ENCODE measurements around the gene GALNT2. TPM values are rescaled to one million over a fixed set of nuclear protein-coding genes. Genes with fewer than 3 reads are reported as not detected.

The GALNT2 gene
- total and polyA plus RNA-seq, 2 of the 4 experiments (the other 2 are of a cell fraction) = 50.4 to 189 TPM

DNA sequence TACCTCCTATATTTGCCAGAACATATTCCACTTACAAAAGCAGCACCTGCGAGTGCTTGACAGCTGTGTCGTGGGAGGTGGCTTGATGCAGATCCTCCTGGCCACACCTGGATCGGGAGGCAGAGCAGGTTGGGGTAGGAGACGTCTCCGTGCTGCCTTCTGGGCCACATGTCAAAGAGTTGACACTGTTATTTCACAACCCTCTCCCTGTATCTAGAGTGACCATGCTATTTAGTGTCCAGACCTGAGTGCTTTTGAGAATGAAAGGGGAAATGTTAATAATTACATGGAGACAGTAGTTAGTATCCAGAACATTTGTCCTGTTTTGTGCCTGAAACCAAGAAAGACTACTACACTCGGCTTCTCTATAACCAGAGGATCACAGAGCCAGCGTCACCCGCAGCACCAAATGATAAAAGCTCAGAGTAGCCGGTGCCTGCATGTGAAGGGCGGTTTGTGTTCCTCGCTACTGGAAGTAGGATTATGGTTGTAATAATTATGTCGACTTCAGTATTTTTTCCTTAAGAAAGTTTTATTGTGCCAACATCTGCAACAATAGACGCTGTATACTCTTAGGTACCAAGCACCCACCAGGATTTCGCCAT lies 77.1 kb downstream of the GALNT2 start:
- intact Hi-C loops (cut with micrococcal nuclease) (no loop called here), dilution Hi-C loops (cut with HindIII; ENCODE audit: low sequenced_read_pairs, unreplicated experiment) (no loop called here), in situ Hi-C loops (cut with MboI; ENCODE audit: low sequenced_read_pairs) (no loop called here)
- H3K36me3 ChIP-seq (ENCODE audit: control insufficient read depth, insufficient read depth, low read length) = no peaks in the 10 kb centered on the region
- DNase-seq (no peak), ATAC-seq (ENCODE audit: low read depth) (no peak)
- H4K5ac ChIP-seq (ENCODE audit: low read depth, low read length) = no peak overlapping the region
- H2BK5ac ChIP-seq (ENCODE audit: low read depth, low read length, poor library complexity, severe bottlenecking) = no peak overlapping the region
- 0 out of 2 replicates have a peak overlapping the region, but pooled peaks have one; percentile 30 for H2AK5ac ChIP-seq (ENCODE audit: low read depth, low read length)
- 60% methylated on average over 1 of the region's 14 CpGs; no CpG with 5 or more reads in 1 of the 2 experiments for WGBS, 2 experiments (ENCODE audit: extremely low coverage in 2 of 2, insufficient read length in 1 of 2)
- peaks cover 56 to 90% of the 10 kb centered on the region in 2 experiments for H3K79me1 ChIP-seq (ENCODE audit: low read depth in 1 of 2, low read length in 2 of 2)
- peaks cover 17% of the 10 kb centered on the region for H3K4me1 ChIP-seq (ENCODE audit: control insufficient read depth, insufficient read depth, low read length)
- H2BK20ac ChIP-seq (ENCODE audit: low read depth, low read length) = no peak overlapping the region
- ChIA-PET POLR2A (ENCODE audit: unreplicated experiment) (no interaction called here), CTCF (no interaction called here)
- H3K4me3 ChIP-seq (ENCODE audit: insufficient read depth, low read depth, low read length) = no peak overlapping the region
- H3K27ac ChIP-seq (ENCODE audit: insufficient read depth, low read length) = no peak overlapping the region
- no peaks in the 10 kb centered on the region for H3K27me3 ChIP-seq (ENCODE audit: control insufficient read depth, insufficient read depth, low read length)
- no peak overlapping the region for H2AK9ac ChIP-seq (replicated peaks; ENCODE audit: low read depth, low read length, poor library complexity)
- H3K9ac ChIP-seq (ENCODE audit: low read depth, low read length) = no peak overlapping the region
- no peak overlapping the region for H3K56ac ChIP-seq (ENCODE audit: extremely low read depth, insufficient read depth, low read length)
- H2AFZ ChIP-seq (replicated peaks; ENCODE audit: low read length, poor library complexity) = no peak overlapping the region
- peaks cover 79% of the 10 kb centered on the region for H4K20me1 ChIP-seq (ENCODE audit: insufficient read depth, low read length)
- H4K91ac ChIP-seq (ENCODE audit: insufficient read depth, low read depth, low read length) = no peak overlapping the region
- H3K18ac ChIP-seq (ENCODE audit: low read depth, low read length) = no peak overlapping the region
- no peak overlapping the region for H3K4ac ChIP-seq (ENCODE audit: low read depth, low read length)
- H3K23ac ChIP-seq (ENCODE audit: low read depth, low read length) = no peak overlapping the region
- TF ChIP-seq NFE2L2 (IDR thresholded peaks at IDR 0.05; ENCODE audit: low read depth, low read length) = no peak
- no peak for TF ChIP-seq MAZ (IDR thresholded peaks at IDR 0.05; ENCODE audit: borderline replicate concordance, low read depth, low read length)
- TF ChIP-seq, protein P1, sequence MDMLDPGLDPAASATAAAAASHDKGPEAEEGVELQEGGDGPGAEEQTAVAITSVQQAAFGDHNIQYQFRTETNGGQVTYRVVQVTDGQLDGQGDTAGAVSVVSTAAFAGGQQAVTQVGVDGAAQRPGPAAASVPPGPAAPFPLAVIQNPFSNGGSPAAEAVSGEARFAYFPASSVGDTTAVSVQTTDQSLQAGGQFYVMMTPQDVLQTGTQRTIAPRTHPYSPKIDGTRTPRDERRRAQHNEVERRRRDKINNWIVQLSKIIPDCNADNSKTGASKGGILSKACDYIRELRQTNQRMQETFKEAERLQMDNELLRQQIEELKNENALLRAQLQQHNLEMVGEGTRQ (IDR thresholded peaks at IDR 0.05; ENCODE audit: low read depth, low read length) = no peak
- TF ChIP-seq CEBPB (IDR thresholded peaks at IDR 0.05; ENCODE audit: low read depth, low read length) = 0 out of 2 replicates have a peak, but pooled peaks have one; percentile 9
- H2BK120ac ChIP-seq (ENCODE audit: low read depth, low read length) = no peak overlapping the region
- no peak overlapping the region for H3K14ac ChIP-seq (replicated peaks; ENCODE audit: low read depth, low read length)
- no peak overlapping the region for H4K8ac ChIP-seq (ENCODE audit: low read depth in 2 of 2, low read length in 2 of 2)
- peaks cover 47% of the 10 kb centered on the region for H3K9me1 ChIP-seq (ENCODE audit: insufficient read depth, low read length)
- H3K9me3 ChIP-seq (ENCODE audit: control insufficient read depth, insufficient read depth, low read length) = no peaks in the 10 kb centered on the region
- no TSS peak for BruUV-seq (replicated peaks)
- no peak overlapping the region for H2BK15ac ChIP-seq (ENCODE audit: low read depth, low read length)
- H3K4me2 ChIP-seq (ENCODE audit: low read depth, low read length) = no peak overlapping the region

Data from IMR-90 (cell line).